ENCODE data around the gene NT5C2.
"Not testable (repeated sequence)": the region's sequence is repeated elsewhere in the genome, so short reads cannot be mapped to it uniquely, and the experiment has no call there.

The NT5C2 gene

GRCh38 chr10:103177123-103177522 is 15.9 kb downstream of the NT5C2 start:
- in situ Hi-C loops (cut with MboI; ENCODE audit: low pct_unique_long_range_greater_than_20kb, low sequenced_read_pairs, unreplicated experiment) = no loop called here
- no peak for TF ChIP-seq CTCF (IDR thresholded peaks at IDR 0.05; ENCODE audit: extremely low read depth, insufficient read depth, missing control alignments)
- no peak for DNase-seq (ENCODE audit: low spot score)

- in situ Hi-C loops (cut with MboI; ENCODE audit: low pct_unique_long_range_greater_than_20kb, low sequenced_read_pairs, unreplicated experiment) = no loop called here
- TF ChIP-seq CTCF (IDR thresholded peaks at IDR 0.05; ENCODE audit: extremely low read depth, insufficient read depth, missing control alignments) = no peak
- DNase-seq (ENCODE audit: low spot score) = no peak
Measured at GRCh38 chr10:103175580-103176285, 17.3 kb downstream of the NT5C2 start.

DNA sequence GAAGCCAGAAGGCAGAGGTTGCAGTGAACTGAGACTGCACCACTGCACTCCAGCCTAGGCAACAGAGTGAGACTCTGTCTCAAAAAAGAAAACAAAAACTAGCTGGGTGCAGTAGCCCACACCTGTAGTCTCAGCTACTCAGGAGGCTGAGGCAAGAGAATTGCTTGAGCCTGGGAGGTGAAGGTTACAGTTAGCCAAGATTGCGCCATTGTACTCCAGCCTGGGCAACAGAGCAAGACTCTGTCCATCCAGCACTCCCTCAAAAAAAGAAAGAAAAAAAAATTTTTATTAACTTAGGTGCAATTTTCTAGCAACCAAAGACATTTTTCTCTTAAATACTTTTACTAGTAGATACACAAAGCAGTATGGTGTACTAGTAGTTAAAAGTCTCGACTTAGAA is 18.7 kb downstream of the NT5C2 start:
- DNase-seq (ENCODE audit: low spot score); in situ Hi-C loops (cut with MboI; ENCODE audit: low pct_unique_long_range_greater_than_20kb, low sequenced_read_pairs, unreplicated experiment): not testable (repeated sequence)

DNA sequence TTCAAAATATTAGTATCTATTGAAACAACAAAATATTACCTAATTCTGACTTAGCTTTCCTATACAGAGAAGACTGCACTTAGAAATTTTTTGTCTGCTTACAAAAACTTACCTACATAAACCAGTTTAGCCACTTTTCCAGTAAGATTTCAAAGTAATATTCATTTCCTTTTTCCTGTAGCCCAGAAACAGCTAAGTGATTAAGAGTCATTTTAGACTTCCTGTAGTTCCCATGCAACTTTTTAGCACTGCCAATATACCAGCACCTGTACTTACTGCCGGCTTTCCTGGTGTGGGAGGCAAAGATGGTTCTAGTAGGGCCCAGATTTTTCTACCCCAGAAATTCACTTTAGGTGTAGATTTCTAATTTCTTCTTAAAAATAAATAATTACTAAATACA is 21.8 kb downstream of the NT5C2 start:
- TF ChIP-seq CTCF (IDR thresholded peaks at IDR 0.05; ENCODE audit: extremely low read depth, insufficient read depth, missing control alignments) = no peak
- DNase-seq (ENCODE audit: low spot score) = no peak
- in situ Hi-C loops (cut with MboI; ENCODE audit: low pct_unique_long_range_greater_than_20kb, low sequenced_read_pairs, unreplicated experiment) = no loop called here

- no peak for DNase-seq (ENCODE audit: low spot score)
- in situ Hi-C loops (cut with MboI; ENCODE audit: low pct_unique_long_range_greater_than_20kb, low sequenced_read_pairs, unreplicated experiment) = no loop called here
Measured at GRCh38 chr10:103168438-103168837, 24.6 kb downstream of the NT5C2 start.

GRCh38 chr10:103167554-103167953 is 25.5 kb downstream of the NT5C2 start:
- DNase-seq (ENCODE audit: low spot score); in situ Hi-C loops (cut with MboI; ENCODE audit: low pct_unique_long_range_greater_than_20kb, low sequenced_read_pairs, unreplicated experiment): not testable (repeated sequence)

More at GRCh38 chr10:103168438-103168837, 24.6 kb downstream of the NT5C2 start:
- no peak for TF ChIP-seq CTCF (IDR thresholded peaks at IDR 0.05; ENCODE audit: extremely low read depth, insufficient read depth, missing control alignments)

- in situ Hi-C loops (cut with MboI; ENCODE audit: low pct_unique_long_range_greater_than_20kb, low sequenced_read_pairs, unreplicated experiment) = no loop called here
- no peak for TF ChIP-seq CTCF (IDR thresholded peaks at IDR 0.05; ENCODE audit: extremely low read depth, insufficient read depth, missing control alignments)
- no peak for DNase-seq (ENCODE audit: low spot score)
Measured at GRCh38 chr10:103166523-103166922, 26.5 kb downstream of the NT5C2 start.

GRCh38 chr10:103163766-103164403 is 29.2 kb downstream of the NT5C2 start:
- in situ Hi-C loops (cut with MboI; ENCODE audit: low pct_unique_long_range_greater_than_20kb, low sequenced_read_pairs, unreplicated experiment); DNase-seq (ENCODE audit: low spot score): not testable (repeated sequence)

All from GM13977 (cell line).